ENCODE data around the gene GRID1. TPM values are rescaled to one million over a fixed set of nuclear protein-coding genes. Genes with fewer than 3 reads are reported as not detected.

The GRID1 gene
- total and polyA plus RNA-seq, 11 donors = 0.69 to 3.4 (median 1.6) TPM

DNA sequence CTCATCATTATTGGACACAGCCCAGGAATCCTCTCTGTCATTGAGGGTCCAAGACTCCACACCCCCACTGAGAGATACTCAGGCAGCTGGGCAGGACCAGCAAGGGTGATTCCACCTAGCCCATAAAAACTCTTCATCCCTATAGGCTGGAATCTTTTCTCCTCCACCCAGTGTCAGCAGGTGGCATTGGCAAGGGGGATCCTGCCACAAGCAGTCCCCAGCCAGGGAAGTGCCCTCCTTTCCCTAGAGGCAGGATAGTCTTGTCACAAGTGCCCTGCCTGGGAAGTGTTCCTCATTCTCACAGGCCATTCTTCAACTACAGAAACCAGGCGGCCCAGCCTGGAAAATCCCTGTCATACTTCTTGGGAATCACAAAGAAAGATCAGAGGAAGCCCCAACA, 533.6 kb downstream of the GRID1 start:
- ATAC-seq (no peak), DNase-seq (no peak)
- Histone ChIP-seq H3K27ac (no peak overlapping the region), H3K9me3 (peaks cover 0 to 42% (median 7%) of the 10 kb centered on the region in 12 donors), H3K4me1 (no peaks in the 10 kb centered on the region), H3K4me3 (no peak overlapping the region), H3K27me3 (no peaks in the 10 kb centered on the region), H3K36me3 (no peaks in the 10 kb centered on the region)
- TF ChIP-seq, protein P1, sequence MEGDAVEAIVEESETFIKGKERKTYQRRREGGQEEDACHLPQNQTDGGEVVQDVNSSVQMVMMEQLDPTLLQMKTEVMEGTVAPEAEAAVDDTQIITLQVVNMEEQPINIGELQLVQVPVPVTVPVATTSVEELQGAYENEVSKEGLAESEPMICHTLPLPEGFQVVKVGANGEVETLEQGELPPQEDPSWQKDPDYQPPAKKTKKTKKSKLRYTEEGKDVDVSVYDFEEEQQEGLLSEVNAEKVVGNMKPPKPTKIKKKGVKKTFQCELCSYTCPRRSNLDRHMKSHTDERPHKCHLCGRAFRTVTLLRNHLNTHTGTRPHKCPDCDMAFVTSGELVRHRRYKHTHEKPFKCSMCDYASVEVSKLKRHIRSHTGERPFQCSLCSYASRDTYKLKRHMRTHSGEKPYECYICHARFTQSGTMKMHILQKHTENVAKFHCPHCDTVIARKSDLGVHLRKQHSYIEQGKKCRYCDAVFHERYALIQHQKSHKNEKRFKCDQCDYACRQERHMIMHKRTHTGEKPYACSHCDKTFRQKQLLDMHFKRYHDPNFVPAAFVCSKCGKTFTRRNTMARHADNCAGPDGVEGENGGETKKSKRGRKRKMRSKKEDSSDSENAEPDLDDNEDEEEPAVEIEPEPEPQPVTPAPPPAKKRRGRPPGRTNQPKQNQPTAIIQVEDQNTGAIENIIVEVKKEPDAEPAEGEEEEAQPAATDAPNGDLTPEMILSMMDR (IDR thresholded peaks at IDR 0.05) = no peak
- TF ChIP-seq POLR2A (IDR thresholded peaks at IDR 0.05) = no peak
- intact Hi-C loops (cut with DNase I) = no loop called here
- WGBS, 4 donors = 25 to 30% (median 27%) methylated on average over 1 of the region's 1 CpG

DNA sequence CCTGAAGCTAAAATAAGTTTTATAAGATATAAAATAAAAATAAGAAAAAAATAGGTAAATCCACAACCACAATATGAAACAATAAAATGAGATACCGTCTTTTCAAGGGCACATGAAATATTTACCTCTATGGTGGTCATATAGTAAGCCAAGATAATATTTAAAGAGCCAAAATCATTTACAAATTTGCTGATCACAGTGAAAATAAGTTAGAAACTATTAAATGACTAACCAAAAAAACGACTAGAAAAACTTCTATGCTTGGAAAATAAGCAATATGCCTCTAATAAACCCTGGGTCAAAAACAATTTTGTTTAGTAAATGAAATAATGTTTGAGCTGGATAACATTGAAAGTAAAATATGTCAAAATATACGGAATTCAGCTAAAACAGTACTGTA, 535.2 kb downstream of the GRID1 start:
- no peak overlapping the region for H3K27ac ChIP-seq
- DNase-seq (no peak), ATAC-seq (no peak)
- TF ChIP-seq, protein P1 (IDR thresholded peaks at IDR 0.05) = no peak
- no peak for TF ChIP-seq POLR2A (IDR thresholded peaks at IDR 0.05)
- WGBS, 4 donors = 69 to 78% (median 74%) methylated on average over 3 of the region's 3 CpGs
- H3K4me3 ChIP-seq = no peak overlapping the region
- no peaks in the 10 kb centered on the region for H3K27me3 ChIP-seq
- no peaks in the 10 kb centered on the region for H3K4me1 ChIP-seq
- H3K9me3 ChIP-seq = peaks cover 0 to 30% (median 0%) of the 10 kb centered on the region in 12 donors
- intact Hi-C loops (cut with DNase I) = no loop called here
- no peaks in the 10 kb centered on the region for H3K36me3 ChIP-seq

DNA sequence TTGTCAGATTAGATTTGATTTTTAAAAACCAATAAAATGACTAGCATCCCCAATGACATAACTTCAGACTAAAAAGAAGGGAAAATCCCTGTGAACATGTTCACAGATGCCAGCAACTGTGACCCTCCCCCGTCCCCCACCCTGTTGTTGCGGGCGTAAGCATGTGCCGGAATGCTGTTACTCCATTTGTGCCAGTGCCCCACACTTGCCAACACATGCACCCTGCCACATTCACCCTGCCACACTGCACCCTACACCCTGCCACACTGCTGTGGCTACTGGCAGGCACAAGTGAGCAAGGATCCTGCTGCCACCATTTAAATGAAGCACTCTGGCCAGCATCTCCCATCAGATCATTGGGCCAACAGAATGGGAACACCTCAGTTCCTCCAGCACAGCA, 540.2 kb downstream of the GRID1 start:
- Histone ChIP-seq H3K27ac (no peak overlapping the region), H3K4me3 (no peak overlapping the region), H3K36me3 (no peaks in the 10 kb centered on the region), H3K9me3 (peaks cover 0 to 19% (median 0%) of the 10 kb centered on the region in 12 donors), H3K4me1 (no peaks in the 10 kb centered on the region), H3K27me3 (no peaks in the 10 kb centered on the region)
- TF ChIP-seq POLR2A (IDR thresholded peaks at IDR 0.05) = no peak
- TF ChIP-seq, protein P1 (IDR thresholded peaks at IDR 0.05) = no peak
- intact Hi-C loops (cut with DNase I) = no loop called here
- DNase-seq (no peak), ATAC-seq (no peak)
- 87 to 98% (median 96%) methylated on average over 4 of the region's 4 CpGs for WGBS, 4 donors

DNA sequence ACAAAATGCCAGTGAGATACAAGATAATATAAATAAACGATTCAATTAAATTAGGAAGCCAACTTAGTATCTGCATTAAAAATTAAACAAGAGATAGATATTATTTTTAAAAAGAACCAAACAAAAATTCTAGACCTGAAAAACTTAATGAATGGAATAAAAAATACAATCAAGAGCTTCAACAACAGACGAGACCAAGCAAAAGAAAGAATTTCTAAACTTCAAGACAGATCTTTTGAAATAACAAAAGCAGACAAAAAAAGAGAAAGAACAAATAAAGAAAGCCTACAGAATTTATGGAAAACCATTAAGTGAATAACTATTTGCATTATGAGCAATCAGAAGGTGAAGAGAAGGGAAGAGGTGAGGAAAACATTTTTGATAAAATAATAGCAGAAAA, 555.2 kb downstream of the GRID1 start:
- Histone ChIP-seq H3K4me1 (no peaks in the 10 kb centered on the region), H3K36me3 (no peaks in the 10 kb centered on the region), H3K4me3 (no peak overlapping the region), H3K27ac (no peak overlapping the region), H3K9me3 (peaks cover 0 to 58% (median 24%) of the 10 kb centered on the region in 12 donors), H3K27me3 (no peaks in the 10 kb centered on the region)
- WGBS, 4 donors = 83 to 92% (median 87%) methylated on average over 2 of the region's 2 CpGs
- intact Hi-C loops (cut with DNase I) = no loop called here
- DNase-seq = no peak
- TF ChIP-seq, protein P1 (IDR thresholded peaks at IDR 0.05) = no peak
- TF ChIP-seq POLR2A (IDR thresholded peaks at IDR 0.05) = no peak
- no peak for ATAC-seq
